HG02798 (cell line): ENCODE data around the gene PTMS.

Source experiments
- ATAC-seq: cut with Tn5 transposase; IDR thresholded peaks from one replicate; pipeline ENCODE4 v1.9.1; 2021; ENCODE audit warnings: mild to moderate bottlenecking; ENCODE audit not compliant: unreplicated experiment, poor library complexity

The PTMS gene

GRCh38 chr12:6751767-6752166, 14.4 kb upstream of the PTMS start:
- ATAC-seq: no peak

GRCh38 chr12:6752167-6752920, 13.8 kb upstream of the PTMS start:
- no peak for ATAC-seq

- ATAC-seq: peak; percentile 92
Observed at GRCh38 chr12:6752921-6753771, 13.0 kb upstream of the PTMS start, which contains the start of gene MLF2. Gene MLF2 (minus strand): TSS chr12:6753141. CDS start chr12:6752334, 807 bp downstream.

- ATAC-seq: no peak
Observed at GRCh38 chr12:6753772-6754356, 12.3 kb upstream of the PTMS start.

- no peak for ATAC-seq
Observed at GRCh38 chr12:6754411-6754810, 11.8 kb upstream of the PTMS start.

GRCh38 chr12:6757028-6757690, 9.0 kb upstream of the PTMS start:
- ATAC-seq: no peak

GRCh38 chr12:6758506-6759095, 7.6 kb upstream of the PTMS start:
- ATAC-seq: no peak

- ATAC-seq: no peak
Observed at GRCh38 chr12:6759741-6760140, 6.4 kb upstream of the PTMS start.

- ATAC-seq: no peak
Observed at GRCh38 chr12:6763380-6763779, 2.8 kb upstream of the PTMS start.

- ATAC-seq: peak; percentile 85
Observed at GRCh38 chr12:6764011-6764828, 1.9 kb upstream of the PTMS start.

- no peak for ATAC-seq
Observed at GRCh38 chr12:6765048-6765633, 1.0 kb upstream of the PTMS start.

- peak; percentile 67 for ATAC-seq
Observed at GRCh38 chr12:6766651-6767349, 637 bp downstream of the PTMS start.

GRCh38 chr12:6767353-6768319, 1.5 kb downstream of the PTMS start:
- no peak for ATAC-seq

GRCh38 chr12:6768437-6768914, 2.3 kb downstream of the PTMS start:
- ATAC-seq: no peak

GRCh38 chr12:6768990-6769389, 2.8 kb downstream of the PTMS start:
- ATAC-seq: no peak

GRCh38 chr12:6769666-6770065, 3.5 kb downstream of the PTMS start:
- no peak for ATAC-seq

- no peak for ATAC-seq
Observed at GRCh38 chr12:6770094-6770493, 3.9 kb downstream of the PTMS start.
